ENCODE measurements around the gene FCGR3A.

- TF ChIP-seq, protein P1, sequence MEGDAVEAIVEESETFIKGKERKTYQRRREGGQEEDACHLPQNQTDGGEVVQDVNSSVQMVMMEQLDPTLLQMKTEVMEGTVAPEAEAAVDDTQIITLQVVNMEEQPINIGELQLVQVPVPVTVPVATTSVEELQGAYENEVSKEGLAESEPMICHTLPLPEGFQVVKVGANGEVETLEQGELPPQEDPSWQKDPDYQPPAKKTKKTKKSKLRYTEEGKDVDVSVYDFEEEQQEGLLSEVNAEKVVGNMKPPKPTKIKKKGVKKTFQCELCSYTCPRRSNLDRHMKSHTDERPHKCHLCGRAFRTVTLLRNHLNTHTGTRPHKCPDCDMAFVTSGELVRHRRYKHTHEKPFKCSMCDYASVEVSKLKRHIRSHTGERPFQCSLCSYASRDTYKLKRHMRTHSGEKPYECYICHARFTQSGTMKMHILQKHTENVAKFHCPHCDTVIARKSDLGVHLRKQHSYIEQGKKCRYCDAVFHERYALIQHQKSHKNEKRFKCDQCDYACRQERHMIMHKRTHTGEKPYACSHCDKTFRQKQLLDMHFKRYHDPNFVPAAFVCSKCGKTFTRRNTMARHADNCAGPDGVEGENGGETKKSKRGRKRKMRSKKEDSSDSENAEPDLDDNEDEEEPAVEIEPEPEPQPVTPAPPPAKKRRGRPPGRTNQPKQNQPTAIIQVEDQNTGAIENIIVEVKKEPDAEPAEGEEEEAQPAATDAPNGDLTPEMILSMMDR (IDR thresholded peaks at IDR 0.05; ENCODE audit: low read depth, low read length) = no peak
- TF ChIP-seq EZH2phosphoT487 (IDR thresholded peaks at IDR 0.05; ENCODE audit: low read depth) = no peak
Measured at GRCh38 chr1:161510477-161510876, 39.1 kb downstream of the FCGR3A start.
